HEK293 (cell line): ENCODE measurements around the gene EPB41L5.

Experiments
- ZBTB21 ChIP-seq: fragments of 450-650 bp; formaldehyde crosslinking; IDR thresholded peaks from 2 replicates; pipeline ENCODE4 v1.5.1; 2017; ENCODE audit warnings: missing biosample characterization, missing genetic modification characterization
- ZNF132 ChIP-seq: fragments of 450-650 bp; formaldehyde crosslinking; IDR thresholded peaks from 2 replicates; pipeline ENCODE4 v1.5.1; 2017; ENCODE audit warnings: missing biosample characterization, missing genetic modification characterization, borderline replicate concordance
- ZNF146 ChIP-seq: fragments of 450-650 bp; formaldehyde crosslinking; IDR thresholded peaks from 2 replicates; pipeline ENCODE4 v1.5.1; 2016; ENCODE audit warnings: missing biosample characterization, missing genetic modification characterization
- ZNF571 ChIP-seq: fragments of 450-650 bp; formaldehyde crosslinking; IDR thresholded peaks from 2 replicates; pipeline ENCODE4 v1.5.0; 2017; ENCODE audit warnings: missing biosample characterization, missing genetic modification characterization
- ZNF623 ChIP-seq: fragments of 450-650 bp; formaldehyde crosslinking; IDR thresholded peaks from 2 replicates; pipeline ENCODE4 v1.5.1; 2016; ENCODE audit warnings: missing biosample characterization, missing genetic modification characterization
- TF ChIP-seq, protein P1 (sequence below): fragments of 450-650 bp; formaldehyde crosslinking; IDR thresholded peaks from 2 replicates; pipeline ENCODE4; 2016; ENCODE audit warnings: missing biosample characterization, missing genetic modification characterization
- TF ChIP-seq, protein P2 (sequence below): fragments of 450-650 bp; formaldehyde crosslinking; IDR thresholded peaks from 2 replicates; pipeline ENCODE4 v1.5.1; 2016; ENCODE audit warnings: missing biosample characterization, missing genetic modification characterization

DNA sequence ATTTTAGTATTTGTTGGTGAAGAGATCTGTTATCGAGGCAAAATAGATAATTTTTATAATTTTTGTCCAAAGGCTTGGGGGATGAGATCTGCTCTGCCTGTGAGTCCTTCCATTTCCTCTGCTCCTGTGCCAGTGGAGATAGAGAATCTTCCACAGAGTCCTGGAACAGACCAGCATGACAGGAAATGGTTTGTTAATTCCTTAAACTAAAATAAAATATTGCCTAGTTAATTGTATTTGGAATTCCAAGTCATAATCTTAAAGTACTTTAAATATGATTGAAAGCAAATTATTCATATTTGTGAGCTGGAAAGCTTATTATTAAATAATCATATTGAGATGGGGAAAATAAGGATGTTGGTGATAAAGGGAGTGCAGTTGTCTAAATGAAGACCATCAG is 87.8 kb downstream of the EPB41L5 start:
- no peak for TF ChIP-seq ZBTB21 (tag by site-specific recombination)
- no peak for TF ChIP-seq ZNF132 (tag by site-specific recombination)
- TF ChIP-seq ZNF623, result no peak
- TF ChIP-seq, protein P1, sequence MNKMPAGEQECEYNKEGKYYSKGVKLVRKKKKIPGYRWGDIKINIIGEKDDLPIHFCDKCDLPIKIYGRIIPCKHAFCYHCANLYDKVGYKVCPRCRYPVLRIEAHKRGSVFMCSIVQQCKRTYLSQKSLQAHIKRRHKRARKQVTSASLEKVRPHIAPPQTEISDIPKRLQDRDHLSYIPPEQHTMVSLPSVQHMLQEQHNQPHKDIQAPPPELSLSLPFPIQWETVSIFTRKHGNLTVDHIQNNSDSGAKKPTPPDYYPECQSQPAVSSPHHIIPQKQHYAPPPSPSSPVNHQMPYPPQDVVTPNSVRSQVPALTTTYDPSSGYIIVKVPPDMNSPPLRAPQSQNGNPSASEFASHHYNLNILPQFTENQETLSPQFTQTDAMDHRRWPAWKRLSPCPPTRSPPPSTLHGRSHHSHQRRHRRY (tag by site-specific recombination), result no peak
- no peak for TF ChIP-seq ZNF571
- no peak for TF ChIP-seq ZNF146
- TF ChIP-seq, protein P2, sequence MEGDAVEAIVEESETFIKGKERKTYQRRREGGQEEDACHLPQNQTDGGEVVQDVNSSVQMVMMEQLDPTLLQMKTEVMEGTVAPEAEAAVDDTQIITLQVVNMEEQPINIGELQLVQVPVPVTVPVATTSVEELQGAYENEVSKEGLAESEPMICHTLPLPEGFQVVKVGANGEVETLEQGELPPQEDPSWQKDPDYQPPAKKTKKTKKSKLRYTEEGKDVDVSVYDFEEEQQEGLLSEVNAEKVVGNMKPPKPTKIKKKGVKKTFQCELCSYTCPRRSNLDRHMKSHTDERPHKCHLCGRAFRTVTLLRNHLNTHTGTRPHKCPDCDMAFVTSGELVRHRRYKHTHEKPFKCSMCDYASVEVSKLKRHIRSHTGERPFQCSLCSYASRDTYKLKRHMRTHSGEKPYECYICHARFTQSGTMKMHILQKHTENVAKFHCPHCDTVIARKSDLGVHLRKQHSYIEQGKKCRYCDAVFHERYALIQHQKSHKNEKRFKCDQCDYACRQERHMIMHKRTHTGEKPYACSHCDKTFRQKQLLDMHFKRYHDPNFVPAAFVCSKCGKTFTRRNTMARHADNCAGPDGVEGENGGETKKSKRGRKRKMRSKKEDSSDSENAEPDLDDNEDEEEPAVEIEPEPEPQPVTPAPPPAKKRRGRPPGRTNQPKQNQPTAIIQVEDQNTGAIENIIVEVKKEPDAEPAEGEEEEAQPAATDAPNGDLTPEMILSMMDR, result no peak
